Activated CD4-positive, alpha-beta T cell treated with anti-CD3 and anti-CD28 coated beads for 1 hour (primary cell): ENCODE measurements around the gene NHLRC2.
"Not testable (repeated sequence)": the region's sequence is repeated elsewhere in the genome, so short reads cannot be mapped to it uniquely, and the experiment has no call there.

Experiments used
- DNase-seq: peaks from one replicate; pipeline ENCODE4 v3.0.0-alpha.2; 2020

NHLRC2 gene

DNA sequence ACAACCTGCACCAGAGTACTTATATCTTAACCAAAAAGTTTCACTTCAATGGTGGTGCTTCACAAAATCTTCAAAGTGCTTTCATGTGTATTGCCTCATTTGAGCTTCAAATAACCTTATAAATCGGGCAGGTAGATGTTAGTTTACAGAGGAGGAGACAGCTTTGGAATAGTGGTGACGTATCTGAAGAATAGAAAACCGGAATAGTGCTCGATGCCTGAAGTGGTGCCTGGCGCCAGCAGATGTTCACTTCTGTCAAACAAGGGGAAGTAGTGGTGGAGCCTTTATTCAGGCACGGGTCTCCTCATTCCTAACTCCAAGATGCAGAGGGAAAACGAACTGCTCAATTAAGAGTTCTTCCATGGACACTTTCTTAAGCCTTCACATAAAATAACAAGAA is 58.1 kb downstream of the NHLRC2 start:
- DNase-seq = no peak

DNA sequence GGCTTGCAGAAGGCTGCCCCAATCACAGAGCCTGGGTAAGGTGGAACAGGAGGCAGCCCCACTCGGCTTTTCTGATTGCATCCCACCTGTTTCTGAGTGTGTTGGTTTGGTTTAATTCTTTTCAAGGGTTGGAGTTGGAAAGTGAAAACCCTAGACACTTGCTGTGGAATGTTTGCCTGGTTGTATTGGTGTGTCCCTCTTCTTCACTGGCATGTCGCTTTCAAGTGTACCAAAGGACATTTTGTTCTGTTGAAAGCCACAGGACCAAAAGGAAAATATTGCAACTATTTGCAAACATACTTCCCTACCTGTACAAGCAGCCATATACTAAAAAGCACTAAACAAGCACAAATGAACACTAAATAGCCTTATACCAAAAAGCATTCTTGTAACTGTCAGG is 60.5 kb downstream of the NHLRC2 start:
- no peak for DNase-seq

DNA sequence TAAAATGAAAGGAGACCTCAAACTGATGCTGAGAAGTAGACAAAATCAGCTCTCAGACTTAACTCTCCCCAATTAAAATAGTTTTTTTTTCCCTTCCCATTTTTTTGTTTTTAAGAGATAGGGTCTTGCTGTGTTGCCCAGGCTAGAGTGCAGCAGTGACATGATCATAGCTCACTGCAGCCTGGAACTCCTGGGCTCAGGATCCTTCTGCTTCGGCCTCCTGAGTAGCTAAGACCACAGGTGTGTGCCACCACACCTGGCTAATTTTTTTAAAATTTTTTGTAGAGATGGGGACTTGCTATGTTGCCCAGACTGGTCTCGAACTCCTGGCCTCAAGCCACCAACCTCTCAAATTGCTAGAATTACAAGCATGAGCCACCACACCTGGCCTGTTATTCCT is 61.1 kb downstream of the NHLRC2 start:
- no peak for DNase-seq

DNA sequence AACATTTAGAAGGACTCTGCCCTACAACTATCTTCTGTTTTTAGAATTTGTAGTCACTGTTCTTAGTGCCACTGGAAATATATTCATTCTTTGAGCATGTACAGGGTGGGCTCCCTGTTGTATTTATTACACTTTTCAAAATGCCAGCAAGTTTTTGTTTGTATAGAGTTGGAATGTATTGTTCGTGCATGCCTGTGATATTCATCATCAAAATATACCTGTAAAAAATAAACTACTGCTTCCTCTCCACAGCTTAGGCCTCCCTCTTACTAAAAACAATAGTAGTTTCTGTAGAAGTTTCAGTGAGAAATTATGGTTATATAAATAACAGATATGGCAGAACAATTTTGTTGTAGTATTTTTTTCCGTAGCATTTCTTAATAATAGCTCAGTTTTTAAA is 61.6 kb downstream of the NHLRC2 start:
- DNase-seq = no peak

DNA sequence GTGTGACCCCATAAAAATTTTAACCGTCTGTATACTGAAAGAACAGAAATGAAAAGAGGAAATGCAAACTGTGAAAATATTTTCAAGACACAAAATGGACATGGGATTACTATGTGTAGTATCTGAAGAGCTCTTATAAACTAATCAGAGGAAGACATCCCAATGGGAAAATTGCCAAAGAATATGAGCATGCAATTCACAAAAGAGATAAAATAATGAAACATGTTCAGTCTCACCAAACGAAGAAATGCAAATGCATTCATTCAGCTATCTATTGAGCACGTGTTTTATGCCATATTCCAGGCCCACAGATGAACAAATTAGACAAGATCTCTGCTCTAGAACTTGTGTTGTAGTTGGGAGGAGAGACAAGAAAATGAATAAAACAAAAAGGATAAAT is 63.2 kb downstream of the NHLRC2 start:
- no peak for DNase-seq

DNA sequence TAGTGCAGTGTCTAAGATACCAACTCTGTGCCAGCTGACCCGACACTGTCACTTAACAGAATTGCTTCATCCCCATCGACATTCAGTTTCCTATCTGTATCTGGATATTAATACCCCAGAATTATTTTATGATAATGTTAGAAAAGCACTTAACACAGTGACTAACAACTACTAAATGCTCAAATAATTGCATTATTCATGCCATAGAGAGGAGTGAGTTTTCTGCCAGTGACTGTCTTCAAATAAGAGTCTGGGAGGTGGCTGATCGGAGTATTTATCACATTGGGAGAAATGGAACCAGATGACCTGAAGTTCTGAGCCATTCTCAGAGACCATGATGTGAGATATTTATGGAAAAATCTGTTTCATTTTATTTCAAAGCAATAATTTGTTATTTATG is 65.7 kb downstream of the NHLRC2 start:
- no peak for DNase-seq

DNA sequence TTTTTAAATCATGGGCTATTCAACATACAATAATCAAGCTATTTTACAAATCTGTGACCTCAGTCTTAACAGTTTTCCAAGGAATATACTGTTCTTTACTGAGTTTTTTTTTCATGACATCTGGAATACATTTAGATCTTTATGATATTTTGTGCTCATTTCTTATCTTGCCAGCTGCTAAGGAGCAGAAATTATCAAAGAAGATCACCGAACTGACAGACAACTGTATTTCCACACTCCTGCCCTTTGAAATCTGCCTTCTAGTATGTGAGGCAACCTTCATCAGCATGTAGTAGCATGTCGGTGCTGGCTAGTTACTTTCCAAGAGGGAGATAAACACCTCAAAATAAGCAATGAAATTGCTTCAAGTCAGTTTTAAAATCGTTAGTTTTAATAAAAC is 66.4 kb downstream of the NHLRC2 start:
- no peak for DNase-seq

DNA sequence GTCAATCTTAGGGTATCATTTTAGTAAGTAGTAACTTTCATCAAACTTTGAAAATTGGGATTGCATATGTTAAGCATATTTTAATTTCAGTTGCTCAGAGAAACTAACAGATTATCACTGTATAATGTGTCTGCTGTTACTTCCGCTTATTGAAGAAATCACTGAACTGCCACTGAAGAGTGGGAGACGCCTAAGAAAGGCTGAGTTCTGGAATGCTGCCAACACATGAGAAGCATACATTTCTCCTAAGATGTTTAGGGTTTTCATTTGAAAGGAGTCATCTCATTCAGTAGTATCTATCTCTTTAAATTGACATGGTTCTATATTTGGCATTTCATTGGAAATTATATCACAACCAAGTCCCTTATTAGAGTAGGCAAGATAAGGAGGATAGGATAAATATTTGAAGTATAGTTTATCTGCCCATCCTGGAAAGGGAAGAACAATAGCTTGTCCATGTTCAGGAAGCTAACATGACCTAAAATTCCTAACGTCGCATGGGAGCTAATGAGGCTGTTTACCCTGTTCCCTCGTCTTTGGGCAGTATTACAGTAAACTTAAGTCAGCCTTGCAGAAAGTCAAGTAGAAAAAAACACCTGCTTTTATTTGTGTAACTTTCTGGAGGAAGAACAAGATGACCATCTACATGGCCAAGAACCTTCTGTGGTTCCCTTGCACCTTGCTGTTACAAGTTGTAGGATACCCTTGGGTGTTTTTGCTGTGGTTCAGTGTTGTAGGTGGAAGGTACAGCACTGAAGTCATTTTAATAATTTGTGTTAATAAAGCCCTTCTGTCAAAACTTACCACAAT is 67.3 kb downstream of the NHLRC2 start:
- DNase-seq = no peak

DNA sequence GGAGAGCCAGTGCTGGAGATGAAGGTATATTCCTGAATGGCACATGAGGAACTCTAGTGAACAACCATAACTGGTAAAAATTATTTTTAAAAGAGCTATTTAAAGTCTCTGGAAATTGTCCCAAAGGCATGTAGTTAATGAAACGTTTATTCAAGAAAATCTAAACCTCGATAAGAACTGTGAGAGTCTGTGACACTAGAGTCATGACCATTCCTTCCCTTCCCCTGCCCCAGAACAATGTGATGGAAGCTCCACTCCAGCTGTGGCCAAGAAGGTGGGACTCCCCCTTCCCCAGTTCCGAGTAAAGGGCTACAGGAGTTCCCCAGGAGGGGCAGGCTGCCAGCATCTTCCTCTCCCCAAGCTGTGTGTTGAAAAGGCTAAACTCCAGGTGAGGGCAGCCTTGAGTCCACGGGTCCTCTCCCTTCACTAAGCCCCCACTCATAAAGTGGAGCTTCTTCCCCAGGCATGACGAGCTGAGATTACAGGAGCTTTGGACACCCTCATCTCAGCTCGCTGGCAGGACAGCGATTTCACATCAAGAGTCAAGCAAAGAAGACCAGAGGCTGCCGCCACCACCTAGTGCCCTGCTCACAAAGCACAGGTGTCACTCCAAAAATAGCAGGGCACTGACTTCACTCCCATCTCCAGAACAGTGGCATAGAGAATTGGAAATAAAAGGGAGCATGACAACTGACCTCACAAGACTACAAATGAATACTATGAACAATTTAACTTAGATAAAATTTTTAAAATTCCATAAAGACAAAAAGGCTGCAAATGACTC is 68.5 kb downstream of the NHLRC2 start:
- DNase-seq = no peak

DNA sequence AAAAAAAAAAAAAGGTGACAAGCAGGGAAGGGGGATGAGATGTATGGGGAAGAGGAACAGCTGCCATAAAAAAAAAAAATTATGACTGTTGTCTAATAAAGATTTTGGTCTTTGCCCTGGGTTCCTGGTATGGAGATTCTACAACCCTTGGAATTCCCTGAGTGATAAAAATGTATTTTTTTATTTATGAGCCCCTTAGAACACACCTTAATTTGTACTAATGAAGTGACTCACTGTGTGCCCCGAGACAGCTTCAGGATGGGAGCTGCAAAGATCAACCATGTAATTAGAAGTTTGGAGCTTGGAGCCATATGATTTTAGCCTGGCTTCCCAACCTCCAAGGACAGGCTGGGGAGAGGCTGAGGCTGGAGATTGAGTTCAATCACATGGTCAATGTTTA is 69.7 kb downstream of the NHLRC2 start:
- no peak for DNase-seq

DNA sequence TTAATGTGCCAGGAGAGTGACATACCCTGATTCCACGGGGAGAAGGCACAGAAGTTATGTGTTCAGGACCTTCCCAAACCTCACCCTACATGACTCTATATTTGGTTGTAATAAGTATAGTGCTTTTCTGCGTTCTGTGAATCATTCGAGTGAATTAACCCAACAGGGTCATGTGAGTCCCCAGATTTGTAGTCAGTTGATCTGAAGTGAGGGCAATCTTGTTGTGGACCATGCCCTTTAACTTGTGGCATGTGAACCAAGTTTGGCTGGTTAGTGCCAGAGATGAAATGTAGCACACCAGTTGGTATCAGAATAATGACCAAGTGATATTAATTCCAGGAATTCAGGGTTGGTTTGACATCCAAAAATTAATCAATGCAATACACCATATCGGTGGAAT is 70.2 kb downstream of the NHLRC2 start:
- DNase-seq = no peak

DNA sequence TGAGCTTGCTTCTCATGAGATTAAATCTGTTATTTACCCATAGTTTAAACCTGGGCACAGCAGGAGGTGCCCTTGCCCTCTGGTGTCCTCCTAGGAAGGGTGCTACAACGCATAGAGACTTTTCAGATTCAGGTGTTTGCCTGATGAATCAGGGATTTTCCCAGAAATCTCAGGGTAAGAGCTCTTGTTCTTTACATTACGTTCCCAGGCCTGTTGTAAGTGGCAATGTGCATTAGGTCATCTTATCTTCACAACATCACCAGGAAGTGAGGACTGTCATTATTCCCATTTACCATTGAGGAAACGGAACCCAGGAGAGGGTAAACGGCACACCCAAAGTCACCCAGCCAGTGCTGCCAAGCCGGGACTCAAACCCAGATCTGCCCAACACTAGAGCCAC is 73.0 kb downstream of the NHLRC2 start:
- no peak for DNase-seq

DNA sequence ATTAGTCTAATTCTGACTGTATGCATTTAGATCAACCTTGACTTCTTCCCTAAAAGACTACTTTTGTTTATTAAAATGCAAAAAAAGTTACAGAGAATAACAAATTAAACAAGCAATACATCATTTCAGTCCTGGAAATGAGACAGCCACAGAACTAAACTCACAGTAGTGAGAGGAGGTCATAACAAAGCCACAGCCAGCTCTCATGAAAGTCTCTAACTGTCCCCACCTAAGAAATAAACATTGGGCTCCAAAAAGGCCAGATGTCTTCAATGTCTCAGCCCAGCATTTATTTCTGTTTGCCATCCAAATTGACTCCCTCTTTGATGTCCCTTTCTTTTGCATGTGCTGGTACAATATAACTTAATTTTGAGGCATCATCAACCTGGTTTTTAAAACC is 74.4 kb downstream of the NHLRC2 start:
- no peak for DNase-seq

DNA sequence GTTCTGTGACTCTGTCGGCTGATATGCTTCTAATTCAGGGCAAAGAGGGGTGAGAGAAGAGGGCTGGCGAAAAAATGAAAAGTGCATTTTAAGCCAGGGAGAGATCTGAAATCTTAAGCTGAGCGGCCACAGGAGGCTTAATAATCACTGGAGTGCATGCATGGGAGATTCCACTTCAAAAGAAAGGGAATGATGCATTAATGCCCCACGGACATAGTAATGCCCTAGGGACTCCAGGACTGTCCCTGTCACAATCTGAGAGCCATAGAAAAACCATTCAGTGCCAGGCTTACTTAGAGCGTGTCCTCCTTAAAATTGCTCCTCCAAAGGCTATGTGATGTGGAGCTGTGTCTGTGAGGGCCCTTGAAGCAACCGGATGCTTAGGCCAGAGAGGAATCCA is 75.1 kb downstream of the NHLRC2 start:
- no peak for DNase-seq

DNA sequence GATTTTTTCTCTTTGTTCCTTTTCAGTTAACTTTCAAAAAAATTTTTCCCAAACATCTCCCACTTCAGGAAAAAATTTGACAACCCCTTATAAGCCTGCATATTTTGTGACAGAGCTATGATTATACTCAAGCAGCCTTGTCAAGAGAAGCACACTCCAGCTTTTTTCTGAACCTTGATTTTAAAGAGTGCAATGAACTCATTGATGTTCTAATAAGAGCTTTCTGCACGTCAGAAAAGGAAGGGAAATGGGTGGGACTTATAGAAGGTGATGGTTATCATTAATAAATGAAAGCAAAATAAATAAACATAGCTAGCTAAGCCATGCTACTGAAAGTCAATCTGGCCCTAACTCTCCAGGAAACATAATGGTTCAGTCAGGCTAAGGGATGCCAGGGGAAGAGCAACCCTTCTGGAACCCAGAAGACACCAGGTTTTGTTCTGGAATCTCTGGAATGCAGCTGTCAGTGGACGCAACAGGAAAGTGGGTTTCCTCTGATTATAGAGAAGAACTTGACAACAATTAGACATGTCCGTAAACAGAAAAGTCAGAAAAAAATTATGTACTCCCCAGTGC is 76.1 kb downstream of the NHLRC2 start:
- no peak for DNase-seq

DNA sequence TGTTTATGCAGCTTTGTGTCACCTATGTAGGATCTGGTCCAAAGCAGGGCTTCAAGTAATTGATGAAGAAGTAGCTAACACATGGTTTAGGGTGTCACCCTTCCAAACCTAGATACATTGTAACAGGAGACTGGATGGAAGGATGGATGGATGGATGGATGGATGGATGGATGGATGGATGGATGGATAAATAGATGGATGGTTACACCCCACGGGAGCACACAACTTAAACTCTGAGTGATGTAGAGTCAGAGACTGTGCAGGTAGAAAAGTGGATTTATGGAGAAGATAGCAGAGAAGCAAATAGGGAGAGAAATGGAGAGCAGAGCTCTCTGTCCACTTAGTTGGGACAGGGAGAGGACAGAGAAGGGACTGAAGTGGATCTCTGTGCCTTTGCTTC is 78.4 kb downstream of the NHLRC2 start:
- no peak for DNase-seq

DNA sequence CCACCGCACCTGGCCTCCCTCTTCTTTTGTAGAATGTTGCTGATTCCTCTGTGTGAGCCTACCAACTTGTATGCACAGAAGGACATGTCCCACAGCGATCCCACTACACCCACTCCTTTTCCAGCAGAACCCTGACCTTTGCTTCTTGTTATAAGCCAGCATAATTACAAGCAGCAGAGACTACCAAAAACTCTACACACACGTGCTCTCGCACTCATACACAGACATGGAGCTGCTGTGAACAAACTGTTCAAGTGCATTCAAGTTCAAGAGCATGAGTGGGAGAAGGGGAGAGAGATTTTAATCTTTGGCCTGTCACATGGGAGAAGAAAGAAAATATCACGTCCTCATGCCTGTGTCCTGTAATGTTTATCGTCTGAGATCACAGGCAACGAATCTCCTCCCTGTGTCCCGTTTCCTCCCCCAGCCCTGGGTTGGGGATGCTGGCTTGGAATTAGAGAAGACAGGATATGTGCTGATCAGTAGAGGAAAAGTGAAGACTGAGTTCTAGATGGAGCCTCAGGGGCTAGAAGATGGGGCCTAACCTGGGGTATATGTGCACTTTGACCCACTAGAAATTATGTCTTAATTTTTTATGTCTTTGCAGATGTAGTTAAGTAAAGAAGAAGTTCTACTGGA is 79.6 kb downstream of the NHLRC2 start:
- DNase-seq = no peak

DNA sequence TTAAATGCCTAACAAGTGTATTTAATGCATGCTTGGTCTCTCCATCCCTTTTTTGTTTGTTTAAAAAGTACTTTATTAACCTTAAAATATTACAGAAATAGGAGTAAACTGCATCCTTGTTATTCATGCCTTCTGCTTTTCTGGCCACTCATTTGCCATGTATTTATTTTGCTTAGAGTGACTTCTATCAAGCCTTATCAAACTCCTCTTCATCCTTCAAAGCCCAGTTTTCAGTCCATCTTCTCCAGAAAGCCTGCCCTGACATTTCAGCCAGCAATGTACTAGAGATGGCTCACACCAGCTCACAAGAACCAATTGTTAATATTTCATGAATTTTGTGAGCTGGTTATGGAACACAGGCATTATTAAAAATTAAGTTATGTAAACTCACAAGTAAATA is 82.8 kb downstream of the NHLRC2 start:
- no peak for DNase-seq

DNA sequence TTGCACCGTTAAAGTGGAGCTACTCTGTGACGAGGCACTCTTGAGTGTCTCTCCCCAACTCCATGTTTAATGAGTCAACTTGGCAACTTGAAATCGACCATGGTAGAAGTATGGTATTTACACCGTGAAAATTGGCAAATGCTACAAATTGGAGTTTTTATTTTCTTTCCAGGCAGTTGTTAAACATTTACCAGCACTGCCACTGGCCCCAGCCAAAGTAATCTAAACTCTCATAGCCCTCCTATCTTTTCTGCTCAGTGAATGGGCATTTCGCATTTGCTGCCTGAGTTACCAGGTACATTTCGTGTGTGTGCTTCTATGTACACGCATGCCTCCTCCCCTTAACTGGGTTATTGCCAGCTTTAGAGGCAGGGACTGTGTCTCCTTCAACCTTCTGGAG is 83.3 kb downstream of the NHLRC2 start:
- DNase-seq = no peak

DNA sequence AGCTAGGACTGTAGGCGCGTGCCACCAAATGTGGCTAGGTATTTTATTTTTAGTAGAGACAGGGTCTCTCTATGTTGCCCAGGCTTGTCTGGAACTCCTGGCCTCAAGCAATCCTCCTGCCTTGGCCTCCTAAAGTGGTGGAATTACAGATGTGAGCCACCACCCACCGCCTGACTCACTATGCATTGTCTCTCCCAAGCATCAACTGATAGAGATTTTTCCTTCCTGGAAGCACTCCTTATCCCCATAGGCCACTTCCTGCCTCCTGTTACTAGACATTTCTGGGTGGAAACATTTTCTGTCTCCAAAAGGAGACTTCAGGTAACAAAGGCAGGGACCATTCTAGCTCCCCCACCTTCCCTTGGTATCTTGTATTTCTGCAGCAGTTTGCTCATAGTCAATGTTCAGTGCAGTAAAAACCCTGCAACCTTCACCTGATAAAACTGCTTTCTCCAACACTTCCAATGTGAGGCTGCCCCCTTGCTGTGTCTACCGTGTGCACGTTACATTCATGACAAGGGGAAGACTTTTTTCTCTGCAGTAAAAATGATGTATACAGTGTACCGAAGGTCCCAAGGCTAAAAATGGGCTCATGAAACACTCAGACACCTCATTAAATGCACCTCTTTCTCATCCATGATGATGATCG is 84.9 kb downstream of the NHLRC2 start:
- no peak for DNase-seq

DNA sequence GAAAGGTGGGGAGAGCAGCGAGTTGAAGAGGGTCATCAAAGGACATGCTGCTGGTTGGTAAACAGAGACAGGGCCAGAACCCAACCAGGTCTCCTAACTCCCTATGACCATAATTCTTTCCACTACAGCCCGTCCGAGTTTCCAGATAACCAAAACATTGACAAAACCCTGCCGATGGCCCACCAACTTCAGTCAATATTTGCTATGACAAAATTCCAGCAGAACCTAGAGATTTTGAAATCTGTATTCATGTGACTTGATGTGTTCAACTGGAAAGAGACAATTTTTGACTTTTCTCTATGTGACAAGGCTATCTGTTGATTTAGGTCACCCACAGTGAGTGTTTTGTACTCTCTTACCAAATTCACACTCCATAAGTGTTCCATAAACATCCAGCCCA is 86.7 kb downstream of the NHLRC2 start:
- DNase-seq = no peak

DNA sequence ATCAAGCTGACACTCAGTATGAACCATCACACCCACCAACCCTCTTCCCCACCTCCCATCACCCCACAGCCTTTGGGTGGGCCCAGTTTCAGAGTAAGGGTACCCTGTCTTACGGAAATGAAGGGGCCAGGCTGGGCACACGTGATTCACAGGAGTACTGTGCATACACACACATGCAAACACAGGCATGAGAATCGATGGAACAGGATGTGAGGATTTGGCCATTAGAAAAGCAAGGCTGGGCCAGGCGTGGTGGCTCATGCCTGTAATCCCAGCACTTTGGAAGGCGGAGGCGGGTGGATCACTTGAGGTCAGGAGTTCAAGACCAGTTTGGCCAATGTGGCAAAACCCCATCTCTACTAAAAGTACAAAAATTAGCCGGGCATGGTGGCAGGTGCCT is 88.7 kb downstream of the NHLRC2 start:
- DNase-seq = not testable (repeated sequence)

DNA sequence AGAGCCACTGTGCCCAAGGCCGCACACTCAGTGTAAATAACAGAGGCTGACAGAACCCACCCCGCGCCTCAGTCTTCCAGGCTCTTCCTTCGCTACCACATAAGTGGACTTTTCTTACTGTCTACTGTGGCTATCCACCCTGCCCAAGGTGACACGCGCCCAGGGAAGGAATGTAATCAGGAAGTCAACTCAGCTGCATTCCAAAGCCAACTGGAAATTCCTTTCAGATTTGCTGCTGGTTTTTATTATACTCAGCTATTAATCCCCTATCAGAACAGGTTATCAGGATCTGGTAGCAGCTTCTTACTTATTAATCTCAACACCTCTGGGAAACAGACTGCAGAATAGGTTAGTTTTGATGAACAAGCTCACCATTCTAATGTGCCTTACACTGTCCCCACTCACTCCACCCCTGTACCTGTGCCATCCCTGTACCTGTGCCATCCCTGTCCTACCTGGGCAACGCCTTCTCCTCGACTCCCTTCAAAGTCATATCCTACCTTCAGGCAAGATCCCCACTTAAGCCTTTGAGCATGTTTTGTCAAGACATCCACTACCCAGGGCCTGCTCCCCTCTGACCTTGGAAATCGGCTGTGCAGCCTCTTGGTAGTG is 90.7 kb downstream of the NHLRC2 start:
- DNase-seq = no peak
